Measurements from ENCODE around the gene KIF3A.

DNA sequence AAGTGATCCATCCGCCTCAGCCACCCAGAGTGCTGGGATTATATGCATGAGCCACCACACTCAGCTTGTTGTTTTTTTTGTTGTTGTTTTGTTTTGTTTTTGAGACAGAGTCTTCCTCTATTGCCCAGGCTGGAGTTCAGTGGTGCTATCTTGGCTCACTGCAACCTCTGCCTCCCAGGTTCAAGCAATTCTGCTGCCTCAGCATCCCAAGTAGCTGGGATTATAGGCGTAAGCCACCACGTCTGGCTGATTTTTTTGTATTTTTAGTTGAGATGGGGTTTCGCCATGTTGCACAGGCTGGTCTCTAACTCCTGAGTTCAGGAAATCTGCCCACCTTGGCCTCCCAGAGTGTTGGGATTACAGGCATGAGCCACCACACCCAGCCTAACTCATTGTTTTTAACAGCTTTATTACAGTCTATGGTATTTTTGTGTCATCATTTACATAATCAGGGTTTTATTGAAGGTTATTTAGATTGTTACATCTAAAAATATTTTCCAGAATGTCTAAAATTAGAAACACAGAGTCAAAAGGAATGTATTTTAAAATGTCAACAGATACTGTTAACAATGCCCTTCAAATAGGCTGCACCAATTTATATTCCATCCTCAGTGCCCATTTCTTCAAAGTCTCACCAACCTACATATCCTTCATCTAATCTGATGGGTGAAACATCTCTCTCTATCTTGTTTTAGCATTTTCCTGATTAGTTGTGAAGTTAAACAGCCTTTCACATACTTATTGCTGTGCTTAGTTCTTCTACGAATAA lies 18.6 kb downstream of the KIF3A start:
- TF ChIP-seq, protein P1, sequence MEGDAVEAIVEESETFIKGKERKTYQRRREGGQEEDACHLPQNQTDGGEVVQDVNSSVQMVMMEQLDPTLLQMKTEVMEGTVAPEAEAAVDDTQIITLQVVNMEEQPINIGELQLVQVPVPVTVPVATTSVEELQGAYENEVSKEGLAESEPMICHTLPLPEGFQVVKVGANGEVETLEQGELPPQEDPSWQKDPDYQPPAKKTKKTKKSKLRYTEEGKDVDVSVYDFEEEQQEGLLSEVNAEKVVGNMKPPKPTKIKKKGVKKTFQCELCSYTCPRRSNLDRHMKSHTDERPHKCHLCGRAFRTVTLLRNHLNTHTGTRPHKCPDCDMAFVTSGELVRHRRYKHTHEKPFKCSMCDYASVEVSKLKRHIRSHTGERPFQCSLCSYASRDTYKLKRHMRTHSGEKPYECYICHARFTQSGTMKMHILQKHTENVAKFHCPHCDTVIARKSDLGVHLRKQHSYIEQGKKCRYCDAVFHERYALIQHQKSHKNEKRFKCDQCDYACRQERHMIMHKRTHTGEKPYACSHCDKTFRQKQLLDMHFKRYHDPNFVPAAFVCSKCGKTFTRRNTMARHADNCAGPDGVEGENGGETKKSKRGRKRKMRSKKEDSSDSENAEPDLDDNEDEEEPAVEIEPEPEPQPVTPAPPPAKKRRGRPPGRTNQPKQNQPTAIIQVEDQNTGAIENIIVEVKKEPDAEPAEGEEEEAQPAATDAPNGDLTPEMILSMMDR (IDR thresholded peaks at IDR 0.05): no peak
- no peak for TF ChIP-seq POLR2A (IDR thresholded peaks at IDR 0.05)
- no peak for TF ChIP-seq POLR2AphosphoS5 (IDR thresholded peaks at IDR 0.05)
- no peak for TF ChIP-seq EP300 (IDR thresholded peaks at IDR 0.05)

All from stomach (tissue), 4 donors.